Kidney (tissue), 14 donors: ENCODE results near the gene DNM3. TPM values are rescaled to one million over a fixed set of nuclear protein-coding genes. Genes with fewer than 3 reads are reported as not detected.

ENCODE experiments used
- DNase-seq, 5 donors: peaks; one replicate each; pipeline ENCODE4 v3.0.0-alpha.2; 2013 to 2020
- FAIRE-seq: peaks from 2 replicates; lab custom pipeline; 2012; peaks lifted over from hg19 to GRCh38; lab: Jason Lieb, UNC
- H3K27ac ChIP-seq, 2 donors: one replicate each; pipeline ENCODE4 v1.7.0; 2013; ENCODE audit warnings: low read depth in 2 of 2, low read length in 2 of 2, inconsistent platforms in 1 of 2
- H3K27me3 ChIP-seq: one replicate; pipeline ENCODE4 v1.7.1; 2013; ENCODE audit warnings: low read length, inconsistent platforms; ENCODE audit not compliant: control insufficient read depth, insufficient read depth
- H3K36me3 ChIP-seq, 3 donors: one replicate each; pipeline versions ENCODE4 v1.7.0 to v1.7.1; 2013; ENCODE audit warnings: low read length in 3 of 3, control low read depth in 1 of 3, inconsistent platforms in 1 of 3; ENCODE audit not compliant: insufficient read depth in 3 of 3, control insufficient read depth in 2 of 3
- H3K4me1 ChIP-seq, 3 donors: one replicate each; pipeline versions ENCODE4 v1.7.0 to v1.7.1; 2013; ENCODE audit warnings: low read length in 3 of 3, inconsistent platforms in 1 of 3, low read depth in 1 of 3; ENCODE audit not compliant: control insufficient read depth in 2 of 3, insufficient read depth in 2 of 3
- H3K4me3 ChIP-seq, 3 donors: one replicate each; pipeline versions ENCODE4 v1.7.0 to v1.8.1; 2013; ENCODE audit warnings: low read length in 3 of 3, control low read depth in 1 of 3, inconsistent platforms in 1 of 3
- H3K9ac ChIP-seq, 3 donors: one replicate each; pipeline versions ENCODE4 v1.7.0 to v1.7.1; 2013; ENCODE audit warnings: low read length in 3 of 3, control low read depth in 1 of 3, inconsistent platforms in 1 of 3
- H3K9me3 ChIP-seq, 3 donors: one replicate each; pipeline versions ENCODE4 v1.7.0 to v1.7.1; 2013; ENCODE audit warnings: low read length in 3 of 3, control low read depth in 1 of 3, inconsistent platforms in 1 of 3; ENCODE audit not compliant: control insufficient read depth in 2 of 3, insufficient read depth in 1 of 3
- CTCF ChIP-seq: IDR thresholded peaks from 3 replicates; pipeline ENCODE4 v1.5.1; 2012; ENCODE audit warnings: mild to moderate bottlenecking, moderate library complexity, borderline replicate concordance; ENCODE audit not compliant: insufficient read depth; ENCODE audit errors: extremely low read depth
- intact Hi-C: fragments of 100-400 bp; cut with DNase I; formaldehyde crosslinking; loops from one replicate; pipeline ENCODE4 v1.11.1; 2022
- polyA plus RNA-seq: library from polyadenylated mRNA; stranded (reverse); fragments of 350-450 nt; fragmentation: Illumina TruSeq; extraction: RNeasy Lipid Tissue Mini Kit (QIAGEN cat#74804); gene quantifications from one replicate; pipeline ENCODE4 v1.2.3, GENCODE V29; 2014; ENCODE audit warnings: low read depth, low replicate concordance; ENCODE audit not compliant: insufficient read depth
- total RNA-seq: library from RNA; stranded (reverse); fragmentation: NEBNext Ultra II Directional; extraction: Animal tissue kit (Norgen Biotek cat#: 25700); gene quantifications from one replicate; pipeline ENCODE4 v1.2.1, GENCODE V29; 2021
- donor health status: control.
- donor health status: control.
- donor health status: control.
- donor health status: control.
- donor health status: control.
- donor health status: DM: yes; HTN: yes; CAD: no.
- donor health status: Normal renal cell carcinoma (clear cell type).

Gene DNM3
- total and polyA plus RNA-seq, 2 donors from 2014 or later: 5.9 to 19.1 TPM

- FAIRE-seq (no peak), DNase-seq (no peak)
- no peak overlapping the region for H3K9ac ChIP-seq
- H3K9me3 ChIP-seq: no peaks in the 10 kb centered on the region
- H3K27ac ChIP-seq: no peak overlapping the region
- intact Hi-C loops: no loop called here
- no peaks in the 10 kb centered on the region for H3K36me3 ChIP-seq
- no peak overlapping the region for H3K4me3 ChIP-seq
- no peaks in the 10 kb centered on the region for H3K4me1 ChIP-seq
- no peaks in the 10 kb centered on the region for H3K27me3 ChIP-seq
- TF ChIP-seq CTCF: no peak
These were observed 405.5 kb downstream of the DNM3 start for GRCh38 chr1:172246521-172247390.

DNA sequence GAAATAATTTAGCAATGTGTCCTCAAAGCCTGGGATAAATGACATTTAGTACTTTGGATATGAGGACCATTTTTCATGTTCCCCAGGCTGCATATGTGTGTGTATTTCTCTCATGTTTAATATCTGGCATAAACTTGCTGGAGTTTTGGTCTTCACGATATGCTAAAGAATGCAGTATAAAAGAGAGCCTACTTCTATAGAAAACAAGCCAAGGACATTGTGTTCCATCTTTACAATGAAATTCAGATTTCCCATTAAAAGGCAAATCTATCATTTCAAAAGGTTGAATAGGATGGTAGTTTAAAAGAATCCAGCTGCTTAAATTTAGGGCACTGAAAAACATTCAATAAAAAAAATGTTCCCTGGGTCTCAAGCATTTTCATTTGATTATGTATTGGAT, 410.2 kb downstream of the DNM3 start:
- intact Hi-C loops: no loop called here
- no peak for TF ChIP-seq CTCF
- Histone ChIP-seq H3K27me3 (no peaks in the 10 kb centered on the region), H3K27ac (no peak overlapping the region), H3K36me3 (no peaks in the 10 kb centered on the region), H3K4me1 (no peaks in the 10 kb centered on the region), H3K4me3 (no peak overlapping the region), H3K9ac (no peak overlapping the region), H3K9me3 (no peaks in the 10 kb centered on the region)
- DNase-seq (no peak), FAIRE-seq (no peak)

- Histone ChIP-seq H3K4me1 (no peaks in the 10 kb centered on the region), H3K4me3 (no peak overlapping the region), H3K9me3 (no peaks in the 10 kb centered on the region), H3K27ac (no peak overlapping the region), H3K9ac (no peak overlapping the region), H3K27me3 (no peaks in the 10 kb centered on the region), H3K36me3 (no peaks in the 10 kb centered on the region)
- intact Hi-C loops: no loop called here
- no peak for TF ChIP-seq CTCF
- FAIRE-seq (no peak), DNase-seq (no peak)
These were observed 411.0 kb downstream of the DNM3 start for GRCh38 chr1:172252321-172252720.
